Mammary epithelial cell (primary cell): ENCODE data around the gene CAPN8.

Experiments used
- CTCF ChIP-seq, 2 donors: IDR thresholded peaks in 1 of 2; conservative IDR thresholded peaks in 1 of 2; 2 replicates each; pipeline ENCODE4 v1.5.1; 2011 to 2012; ENCODE audit warnings: inconsistent platforms in 2 of 2, low read length in 2 of 2, mild to moderate bottlenecking in 2 of 2, control low read depth in 1 of 2, low read depth in 1 of 2; ENCODE audit not compliant: insufficient read depth in 1 of 2; ENCODE audit errors: extremely low read depth in 1 of 2
- EZH2 ChIP-seq: IDR thresholded peaks from 2 replicates; pipeline ENCODE4 v1.6.1; 2012; ENCODE audit warnings: low read length, inconsistent platforms, borderline replicate concordance

GRCh38 chr1:223508796-223509195 is 156.7 kb downstream of the CAPN8 start:
- TF ChIP-seq CTCF (conservative IDR thresholded peaks at IDR 0.05 in 1 of 2, IDR thresholded peaks at IDR 0.05 in 1 of 2; ENCODE audit: extremely low read depth in 1 of 2, insufficient read depth in 1 of 2, low read depth in 1 of 2, low read length in 2 of 2) (no peak), EZH2 (no peak)
